NCI-H524 (cell line): Measurements from ENCODE around the gene CDK9.

Experiments used
- DNase-seq, 2 experiments: peaks; one replicate each; lab custom pipeline; 2025; lab: John Stamatoyannopoulos, UW

CDK9 gene

DNA sequence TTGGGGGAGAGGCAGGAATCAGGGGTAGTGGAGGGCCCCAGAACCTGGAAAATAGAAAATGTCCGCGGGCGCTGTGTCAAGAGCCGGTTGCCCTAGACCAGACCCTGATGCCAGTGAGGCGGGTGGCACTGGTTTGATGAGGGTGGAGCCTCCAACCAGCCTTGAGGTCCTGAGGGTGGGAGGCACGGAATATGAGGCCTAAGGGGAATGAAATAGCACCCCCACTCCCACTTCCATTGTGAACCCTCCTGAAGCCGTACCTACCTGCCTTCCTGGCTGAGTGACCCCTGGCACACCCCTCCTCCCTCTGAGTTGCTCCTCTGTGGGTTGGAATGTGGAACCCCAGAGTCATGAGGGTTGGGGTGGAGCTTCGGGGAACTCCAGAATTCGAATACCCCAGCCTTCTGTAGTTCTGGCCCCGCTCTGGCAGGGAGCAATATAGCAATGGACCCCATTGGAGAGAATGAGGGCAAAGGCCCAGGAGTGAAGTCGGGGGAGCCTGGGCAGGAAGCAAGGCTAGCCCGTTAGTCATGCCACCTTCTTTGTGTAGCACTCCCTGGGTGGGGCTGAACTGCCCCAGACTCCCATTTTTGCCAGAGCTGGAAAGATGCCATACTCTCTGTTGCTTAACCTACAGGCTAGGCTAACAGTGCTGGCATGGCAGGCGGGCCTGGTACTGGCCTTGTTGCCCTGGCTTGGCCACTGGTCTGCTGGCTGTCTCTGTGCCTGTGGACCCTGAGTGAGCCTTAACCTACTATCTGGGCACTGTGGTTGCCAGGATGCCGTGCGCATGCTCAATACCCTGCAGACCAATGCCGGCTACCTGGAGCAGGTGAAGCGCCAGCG lies 17.9 kb downstream of the CDK9 start:
- DNase-seq = no peak

DNA sequence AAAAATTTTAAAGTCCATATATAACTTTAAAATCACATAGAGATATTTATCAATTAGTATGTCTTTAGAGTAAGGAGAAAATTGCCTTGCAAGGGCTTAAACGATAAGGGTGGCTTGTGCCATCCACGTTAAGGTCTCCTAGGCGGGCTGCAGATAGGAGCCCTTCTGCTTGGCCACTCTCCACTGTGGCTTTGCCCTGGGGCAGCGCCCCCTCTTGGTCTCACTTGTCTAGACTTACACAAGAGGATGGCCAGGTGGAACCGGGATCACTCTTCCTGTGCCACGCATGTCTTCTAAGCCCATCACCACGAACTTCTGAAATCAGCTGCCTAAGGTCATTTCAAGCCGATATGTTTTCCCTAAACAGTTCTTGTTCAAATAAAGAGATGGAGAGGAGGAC lies 19.8 kb downstream of the CDK9 start:
- DNase-seq = peak in 1 of 2 experiments; percentile 35

DNA sequence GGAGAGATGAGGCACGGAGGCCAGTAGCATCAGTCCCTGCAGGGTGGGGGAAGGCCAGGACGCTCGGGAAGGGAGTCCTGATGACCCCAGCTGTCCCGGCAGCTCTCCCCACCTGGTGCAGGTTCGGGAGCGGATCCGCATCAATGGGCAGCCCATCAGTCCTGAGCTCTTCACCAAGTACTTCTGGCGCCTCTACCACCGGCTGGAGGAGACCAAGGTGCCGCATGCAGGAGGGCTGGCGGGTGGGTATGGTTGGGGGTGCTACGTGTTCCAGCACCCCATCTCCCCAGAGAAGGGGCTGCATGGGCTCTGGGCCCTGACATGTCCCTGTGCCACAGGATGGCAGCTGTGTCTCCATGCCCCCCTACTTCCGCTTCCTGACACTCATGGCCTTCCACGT lies 21.0 kb downstream of the CDK9 start:
- no peak for DNase-seq

DNA sequence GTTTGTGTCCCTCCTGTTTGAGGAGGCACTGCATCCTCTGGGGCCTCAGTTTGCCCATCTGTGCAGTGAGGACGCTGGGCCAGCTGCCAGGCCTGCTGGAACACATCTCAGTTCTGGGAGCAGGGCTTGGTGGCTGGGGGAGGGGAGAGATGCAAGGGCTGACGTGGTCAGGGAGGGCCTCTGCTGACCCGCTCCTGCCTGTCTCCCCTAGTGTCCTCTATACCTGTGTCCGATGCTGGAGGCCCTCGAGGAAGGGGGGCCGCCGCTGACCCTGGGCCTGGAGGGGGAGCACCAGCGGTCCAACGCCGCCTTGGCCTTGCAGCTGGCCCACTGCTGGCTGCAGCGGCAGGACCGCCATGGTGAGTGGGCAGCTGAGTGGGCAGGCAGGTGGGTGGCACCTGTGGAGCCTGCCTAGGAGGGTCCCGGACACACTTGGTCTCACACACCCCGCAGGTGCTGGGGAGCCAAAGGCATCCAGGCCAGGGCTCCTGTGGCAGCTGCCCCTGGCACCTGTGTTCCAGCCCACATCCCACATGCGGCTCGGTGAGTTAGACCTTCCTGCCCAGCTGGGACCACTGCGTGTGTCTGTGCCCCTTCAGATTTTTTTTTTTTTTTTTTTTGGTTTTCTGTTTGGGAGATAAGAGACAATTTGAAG lies 22.6 kb downstream of the CDK9 start:
- no peak for DNase-seq

DNA sequence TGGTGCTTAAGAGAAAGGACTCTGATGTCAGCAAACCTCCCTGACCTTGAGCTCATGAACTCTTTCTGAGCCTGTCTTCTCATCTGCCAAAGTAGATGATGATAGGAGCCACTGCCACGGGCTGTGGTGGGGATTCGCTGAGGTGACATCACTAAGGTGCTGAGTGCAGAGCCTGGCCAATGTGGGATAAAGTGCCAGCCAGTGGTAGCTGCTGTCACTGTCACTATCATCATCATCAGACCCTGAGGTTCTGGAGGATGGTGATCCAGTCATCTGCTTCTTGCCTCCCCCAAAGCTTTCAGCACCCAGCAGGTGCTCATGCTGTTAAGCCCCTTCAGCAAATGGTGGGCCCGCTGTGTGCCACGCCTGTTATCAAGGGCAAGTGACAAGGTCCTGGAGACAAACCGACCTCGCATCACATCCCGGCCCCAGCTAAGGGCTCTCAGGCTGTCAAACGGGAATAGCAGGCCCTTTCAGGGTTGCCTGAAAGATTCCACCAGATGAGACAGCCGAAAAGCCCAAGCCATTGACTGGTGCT lies 23.2 kb downstream of the CDK9 start:
- no peak for DNase-seq

DNA sequence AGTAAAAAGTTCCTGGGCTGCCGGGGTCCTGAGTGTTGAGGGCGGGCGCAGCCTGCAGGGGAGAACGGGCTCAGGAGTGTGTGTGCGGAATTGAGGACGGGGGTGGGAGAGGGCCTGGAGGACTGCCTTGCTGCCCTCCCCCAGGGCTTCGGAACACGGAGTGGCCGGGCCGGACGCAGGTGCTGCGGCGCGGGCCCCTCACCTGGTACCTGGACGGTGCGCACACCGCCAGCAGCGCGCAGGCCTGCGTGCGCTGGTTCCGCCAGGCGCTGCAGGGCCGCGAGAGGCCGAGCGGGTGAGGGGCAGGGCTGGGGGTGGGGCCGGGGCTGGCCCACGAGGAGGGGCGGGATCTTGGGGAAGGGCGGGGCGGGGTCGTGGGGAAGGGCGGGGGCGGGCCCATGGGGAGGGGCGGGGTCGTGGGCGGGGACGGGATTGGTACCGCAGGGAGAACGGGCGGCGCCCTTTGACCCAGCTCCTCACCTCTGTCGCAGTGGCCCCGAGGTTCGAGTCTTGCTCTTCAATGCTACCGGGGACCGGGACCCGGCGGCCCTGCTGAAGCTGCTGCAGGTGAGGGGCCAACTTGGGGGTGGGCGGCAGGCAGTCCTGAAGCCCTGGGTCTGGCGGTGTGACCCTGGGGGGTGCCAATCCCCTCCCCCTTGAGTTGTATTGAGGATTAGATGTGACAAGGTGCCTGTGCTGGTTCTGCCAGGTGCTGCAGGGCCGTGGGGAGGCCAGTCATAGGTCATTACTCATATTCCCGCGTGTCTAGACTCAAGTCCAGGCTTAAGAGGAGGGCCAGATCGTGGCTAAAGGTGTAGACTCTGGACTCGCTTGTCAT lies 23.9 kb downstream of the CDK9 start:
- DNase-seq = no peak

DNA sequence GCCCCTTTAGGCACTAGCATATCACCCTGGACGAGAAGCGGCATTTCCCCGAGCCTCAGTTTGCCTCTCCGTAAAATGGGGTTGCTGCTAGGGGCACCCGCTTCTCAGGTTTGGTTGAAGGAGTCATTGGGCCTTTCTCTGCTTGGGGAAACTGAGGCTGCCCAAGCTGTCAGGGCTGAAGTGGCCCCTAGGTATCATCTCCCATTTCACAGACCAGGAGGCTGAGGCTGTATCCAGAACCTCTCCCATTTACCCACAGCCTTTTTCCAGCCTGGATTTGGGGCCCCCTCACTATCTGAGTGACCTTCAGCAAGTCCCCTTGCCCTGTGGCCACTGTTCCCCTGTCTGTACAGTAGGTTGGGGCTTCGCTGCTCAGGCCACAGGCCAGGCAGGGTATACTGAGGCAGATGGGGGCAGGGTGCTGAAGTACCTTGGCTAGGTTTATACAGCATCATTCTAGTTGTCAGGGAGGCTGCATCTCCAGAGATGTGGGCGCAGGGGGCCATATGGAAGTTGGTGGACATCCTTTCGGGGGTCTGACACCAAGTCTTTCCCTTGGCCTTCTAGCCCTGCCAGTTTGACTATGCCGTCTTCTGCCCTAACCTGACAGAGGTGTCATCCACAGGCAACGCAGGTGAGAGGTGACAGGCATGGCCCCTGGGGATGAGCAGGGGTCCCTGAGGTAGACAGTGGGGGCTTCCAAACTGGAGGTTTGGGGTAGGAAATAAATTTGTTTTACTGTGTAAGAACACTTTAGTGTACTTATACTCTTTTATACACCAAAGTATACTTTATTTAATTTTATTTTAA lies 24.7 kb downstream of the CDK9 start:
- DNase-seq = no peak

DNA sequence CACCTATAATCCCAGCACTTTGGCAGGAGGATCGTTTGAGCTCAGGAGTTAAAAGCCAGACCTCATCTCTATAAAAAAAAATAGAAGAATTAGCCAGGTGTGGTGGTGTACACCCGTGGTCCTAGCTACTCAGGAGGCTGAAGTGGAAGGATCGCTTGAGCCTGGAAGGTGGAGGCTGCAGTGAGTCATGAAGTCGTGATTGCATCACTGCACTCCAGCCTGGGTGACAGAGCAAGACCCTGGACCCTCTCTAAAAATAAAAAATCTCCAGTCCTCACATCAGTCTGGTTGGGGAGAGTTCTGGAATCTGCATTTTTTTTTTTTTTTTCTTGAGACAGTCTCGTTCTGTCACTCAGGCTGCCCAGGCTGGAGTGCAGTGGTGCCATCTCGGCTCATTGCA lies 26.2 kb downstream of the CDK9 start:
- DNase-seq = no peak

DNA sequence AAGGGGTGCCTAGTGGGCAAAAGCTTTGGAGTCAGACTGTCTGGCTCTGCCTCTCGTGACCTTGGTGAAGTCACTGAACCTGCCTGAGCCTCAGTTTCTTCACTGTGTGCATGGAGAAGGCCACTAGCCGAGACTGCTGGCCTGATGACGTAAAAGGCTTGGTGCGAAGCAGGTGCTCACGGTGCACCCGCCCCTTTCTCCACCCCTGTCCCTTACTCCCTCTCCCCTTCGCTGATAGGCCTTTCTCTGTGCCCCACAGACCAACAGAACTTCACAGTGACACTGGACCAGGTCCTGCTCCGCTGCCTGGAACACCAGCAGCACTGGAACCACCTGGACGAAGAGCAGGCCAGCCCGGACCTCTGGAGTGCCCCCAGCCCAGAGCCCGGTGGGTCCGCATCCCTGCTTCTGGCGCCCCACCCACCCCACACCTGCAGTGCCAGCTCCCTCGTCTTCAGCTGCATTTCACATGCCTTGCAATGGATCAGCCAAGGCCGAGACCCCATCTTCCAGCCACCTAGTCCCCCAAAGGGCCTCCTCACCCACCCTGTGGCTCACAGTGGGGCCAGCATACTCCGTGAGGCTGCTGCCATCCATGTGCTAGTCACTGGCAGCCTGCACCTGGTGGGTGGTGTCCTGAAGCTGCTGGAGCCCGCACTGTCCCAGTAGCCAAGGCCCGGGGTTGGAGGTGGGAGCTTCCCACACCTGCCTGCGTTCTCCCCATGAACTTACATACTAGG lies 27.3 kb downstream of the CDK9 start:
- DNase-seq = no peak

DNA sequence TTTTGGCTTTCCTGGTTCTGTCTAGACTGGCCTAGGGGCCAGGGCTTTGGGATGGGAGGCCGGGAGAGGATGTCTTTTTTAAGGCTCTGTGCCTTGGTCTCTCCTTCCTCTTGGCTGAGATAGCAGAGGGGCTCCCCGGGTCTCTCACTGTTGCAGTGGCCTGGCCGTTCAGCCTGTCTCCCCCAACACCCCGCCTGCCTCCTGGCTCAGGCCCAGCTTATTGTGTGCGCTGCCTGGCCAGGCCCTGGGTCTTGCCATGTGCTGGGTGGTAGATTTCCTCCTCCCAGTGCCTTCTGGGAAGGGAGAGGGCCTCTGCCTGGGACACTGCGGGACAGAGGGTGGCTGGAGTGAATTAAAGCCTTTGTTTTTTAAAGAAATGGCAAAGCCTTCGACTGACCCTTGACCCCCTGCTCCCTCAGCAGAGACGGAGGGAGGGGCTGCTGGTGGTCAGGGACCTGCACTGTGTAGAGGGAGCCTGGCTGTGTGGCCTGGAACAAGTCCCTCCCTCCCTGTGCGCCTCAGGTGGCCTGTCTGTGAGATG lies 27.9 kb downstream of the CDK9 start:
- DNase-seq = no peak

DNA sequence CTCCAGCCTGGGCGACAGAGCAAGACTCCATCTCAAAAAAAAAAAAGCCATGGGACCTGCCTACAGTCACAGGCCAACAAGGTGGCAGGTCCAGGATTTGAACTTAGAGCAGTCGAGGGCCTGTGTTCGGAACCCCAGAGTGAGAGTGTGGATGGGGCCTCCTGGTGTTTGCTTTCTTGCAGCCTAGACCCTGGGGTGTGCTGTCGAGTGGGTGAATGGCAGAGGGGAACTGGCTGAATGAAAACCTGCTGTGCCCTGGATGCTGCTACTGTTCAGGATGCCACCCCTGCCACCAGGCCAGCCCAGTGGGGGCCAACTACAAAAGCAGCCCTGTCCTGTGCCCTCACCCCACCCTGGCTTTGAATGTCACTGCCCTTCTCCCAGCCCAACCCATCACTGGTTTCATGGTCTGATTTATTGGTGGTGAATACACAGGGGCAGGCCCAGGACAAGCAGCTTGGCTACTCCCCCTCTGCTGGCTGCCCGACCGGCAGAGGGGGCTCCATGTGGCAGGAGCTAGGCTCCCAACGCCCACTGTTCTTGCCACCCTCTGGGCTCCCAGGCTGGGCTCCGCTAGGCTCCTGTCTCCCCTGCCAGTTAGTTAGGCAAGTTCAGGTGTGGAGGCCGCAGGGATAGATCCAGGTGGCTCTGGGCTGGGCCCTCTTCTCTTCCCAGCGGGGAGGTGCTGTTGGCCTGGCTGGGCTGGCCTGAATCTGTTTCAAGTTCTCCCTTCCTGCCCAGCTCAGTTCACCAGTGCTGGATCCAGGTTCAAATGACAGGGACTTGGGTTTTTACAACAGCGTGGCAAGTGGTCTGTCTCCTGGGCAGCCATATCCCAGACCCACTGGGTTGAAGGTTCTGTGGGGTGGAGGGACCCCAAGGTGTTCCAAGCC lies 29.0 kb downstream of the CDK9 start:
- DNase-seq = no peak

DNA sequence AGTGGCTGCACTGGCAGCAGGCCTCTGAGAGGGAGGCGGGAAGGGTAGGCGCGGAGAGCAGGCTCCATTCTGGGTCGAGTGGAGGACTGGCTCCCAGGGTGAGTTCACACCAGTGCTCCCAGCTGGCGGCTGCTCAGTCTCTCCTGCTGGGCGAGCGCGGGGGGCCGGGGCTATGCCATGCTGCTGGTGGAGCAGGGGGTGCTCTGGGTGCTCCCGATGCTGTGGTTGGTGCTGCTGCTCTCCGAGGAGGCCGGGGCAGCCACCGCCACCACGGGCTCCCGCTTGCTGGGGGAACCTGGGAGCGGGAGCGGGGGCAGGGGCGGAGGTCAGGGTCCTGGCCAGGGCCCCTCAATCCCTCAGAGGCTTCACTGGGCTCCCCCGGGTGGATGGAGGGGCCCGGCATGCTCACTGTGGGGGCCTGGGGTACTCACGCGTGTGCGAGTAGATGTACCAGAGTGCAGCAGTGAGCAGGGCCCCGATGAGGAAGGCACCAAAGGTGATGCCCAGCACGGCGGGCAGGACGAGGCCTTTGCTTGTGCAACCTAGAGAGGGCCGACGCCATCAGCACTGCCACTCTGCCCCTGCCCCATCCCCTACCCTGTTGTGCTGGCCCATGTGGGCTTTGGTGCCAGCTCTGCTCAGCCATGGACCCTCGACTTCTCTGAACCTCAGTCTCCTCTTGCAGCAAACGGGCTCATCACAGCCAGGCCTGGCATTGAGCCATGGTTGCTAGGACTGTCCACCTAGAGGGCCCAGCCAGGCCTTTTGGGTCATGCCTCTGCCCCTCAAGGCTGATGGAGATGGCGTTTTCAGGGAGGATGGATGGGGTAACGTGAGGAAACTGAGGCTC lies 29.9 kb downstream of the CDK9 start:
- DNase-seq = no peak

DNA sequence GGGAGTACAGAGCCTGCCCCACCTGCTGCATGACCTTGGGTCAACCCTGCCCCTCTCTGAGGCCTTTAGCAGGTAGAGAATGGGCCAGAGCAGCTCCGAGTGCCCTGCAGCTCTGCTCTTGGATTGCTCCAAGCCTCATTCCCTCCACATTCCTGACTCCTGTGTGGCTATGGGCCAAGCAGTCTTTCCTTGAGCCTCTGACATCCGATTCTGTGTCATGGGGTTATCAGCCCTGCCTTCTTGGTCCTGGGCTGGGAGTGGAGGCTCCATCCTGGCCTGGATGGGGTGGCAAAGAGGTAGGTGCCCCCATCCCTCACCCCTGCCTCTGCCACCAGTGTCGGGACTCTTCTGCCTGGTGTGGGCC lies 30.5 kb downstream of the CDK9 start:
- DNase-seq = no peak

DNA sequence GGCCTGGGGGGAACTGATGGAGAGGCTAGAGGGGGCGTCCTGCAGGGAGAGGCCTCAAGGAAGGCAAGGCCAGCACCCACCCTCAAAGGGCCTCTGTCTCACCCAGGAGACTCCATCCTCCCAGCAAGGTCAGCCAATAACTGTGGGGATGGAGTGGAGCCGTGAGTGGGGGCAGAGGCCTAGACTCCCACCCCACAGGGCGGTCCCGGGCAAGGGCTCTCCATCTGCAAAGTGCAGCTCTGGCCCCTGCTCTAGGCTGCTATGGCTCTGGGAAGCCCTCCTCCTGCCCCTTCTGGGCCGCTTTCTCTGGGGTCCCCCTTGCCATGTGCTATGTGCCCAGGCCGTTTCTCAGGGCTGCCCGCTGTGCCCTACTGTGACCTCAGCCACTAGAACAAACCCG lies 30.9 kb downstream of the CDK9 start:
- no peak for DNase-seq

DNA sequence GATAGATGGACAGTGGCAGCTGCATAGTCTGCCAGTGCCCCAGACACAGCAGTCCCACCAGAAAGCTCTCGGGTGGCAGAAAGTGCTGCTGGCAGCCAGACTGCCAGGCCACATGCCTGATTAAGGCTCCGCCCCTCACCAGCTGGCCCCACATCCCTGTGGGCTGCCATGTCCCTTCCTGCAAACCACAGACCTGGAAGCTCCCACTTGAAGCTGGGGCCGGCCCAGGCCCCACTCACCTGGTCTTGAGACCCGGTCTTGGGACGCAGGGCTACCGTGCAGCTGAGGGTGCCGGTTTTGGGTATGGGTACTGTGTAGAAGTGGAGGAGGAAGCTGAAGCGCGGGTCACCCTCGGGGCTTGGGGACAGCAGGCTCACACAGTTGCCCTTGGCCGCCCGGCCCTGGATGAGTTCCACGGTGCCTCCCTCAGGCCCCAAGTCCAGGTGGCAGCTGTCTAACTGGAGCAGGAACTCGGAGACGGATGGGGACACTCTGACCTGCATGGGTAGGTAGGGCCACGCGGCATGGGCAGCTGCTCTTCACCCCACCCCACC lies 32.1 kb downstream of the CDK9 start:
- peak; percentile 75 to 94 for DNase-seq

DNA sequence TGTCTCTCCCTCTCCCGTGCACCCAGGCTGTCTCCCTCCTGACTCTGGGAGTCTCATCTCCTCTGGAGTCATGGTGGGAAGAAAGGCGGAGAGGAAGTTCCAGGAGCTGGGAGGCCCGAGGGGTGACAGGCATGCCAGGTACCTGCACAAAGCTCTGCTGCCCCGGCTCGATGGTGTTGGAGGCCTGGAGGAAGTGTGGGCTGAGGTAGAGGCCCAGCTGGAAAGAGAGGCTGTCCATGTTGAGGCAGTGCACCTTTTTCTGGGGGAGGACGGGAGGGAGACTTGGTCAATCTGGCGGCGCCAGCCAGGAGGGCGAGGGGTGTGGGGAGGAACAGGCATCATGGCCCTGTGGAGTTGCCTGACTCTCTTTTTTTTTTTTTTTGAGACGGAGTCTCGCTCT lies 32.7 kb downstream of the CDK9 start:
- DNase-seq = no peak

DNA sequence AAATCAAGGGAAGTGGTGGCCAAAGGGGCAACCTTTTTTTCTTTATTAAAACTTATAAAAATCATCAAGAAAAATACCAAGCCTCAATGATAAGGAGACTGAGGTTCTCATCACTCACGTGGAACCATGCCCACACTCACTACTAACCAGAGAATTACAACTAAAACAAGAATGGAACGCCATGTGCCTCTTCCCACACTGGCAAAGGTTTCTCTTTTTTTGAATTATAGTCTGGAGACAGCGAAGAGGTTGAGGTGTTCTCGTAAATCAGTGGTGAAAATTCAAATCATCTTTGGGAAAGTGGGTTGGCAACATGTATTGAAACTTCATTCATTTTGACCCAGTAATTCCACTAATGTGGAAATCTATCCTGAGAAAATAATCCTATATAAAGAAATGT lies 36.3 kb downstream of the CDK9 start:
- no peak for DNase-seq

DNA sequence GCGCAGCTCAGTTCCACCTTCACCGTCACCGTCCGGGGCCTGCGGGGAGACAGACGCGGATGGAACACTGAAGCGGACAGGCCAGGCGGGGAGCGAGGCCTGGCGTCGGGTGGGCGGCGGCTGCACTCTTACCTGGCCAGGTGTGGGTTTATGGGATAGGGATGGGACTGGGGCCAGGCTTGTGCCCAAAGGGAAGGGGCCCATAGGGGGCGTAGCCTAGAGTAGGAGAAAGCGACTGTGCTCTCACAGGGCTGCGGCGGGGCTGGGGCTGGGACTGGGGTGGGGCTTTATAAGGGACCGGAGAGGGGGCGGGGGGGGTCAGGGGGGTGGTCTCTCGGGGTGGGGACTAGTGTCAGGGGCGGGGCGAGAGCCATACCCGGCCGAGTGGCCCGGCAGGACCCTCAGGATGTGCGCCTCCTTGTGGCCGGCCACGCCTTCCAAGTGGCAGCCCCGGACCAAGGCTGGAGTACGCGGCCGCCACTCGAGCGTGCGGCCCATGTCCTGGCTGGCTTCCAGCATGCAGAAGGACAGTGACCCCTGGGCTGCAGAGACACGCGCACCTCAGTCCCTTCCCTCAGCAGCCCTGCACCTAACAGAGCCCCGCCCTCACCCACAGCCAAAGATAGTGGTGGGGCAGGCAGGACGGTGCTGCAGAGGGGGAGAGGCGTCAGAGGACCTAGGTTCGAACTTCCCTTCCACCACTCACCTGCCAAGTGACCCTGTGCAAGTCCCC lies 39.7 kb downstream of the CDK9 start:
- DNase-seq = peak in 1 of 2 experiments; percentile 48
